Astrocyte (in vitro differentiated cells and primary cell): ENCODE measurements around the gene FAM53B. TPM values are rescaled to one million over a fixed set of nuclear protein-coding genes. Genes with fewer than 3 reads are reported as not detected.

ENCODE experiments used
- DNase-seq: peaks from one replicate; pipeline ENCODE4 v3.0.0-alpha.2; 2010; ENCODE audit warnings: low read depth
- FAIRE-seq: peaks from 2 replicates; lab custom pipeline; 2011; peaks lifted over from hg19 to GRCh38; lab: Jason Lieb, UNC
- H2AFZ ChIP-seq: 2 replicates; pipeline ENCODE4 v1.6.0; 2012; ENCODE audit warnings: low read depth, low read length, inconsistent platforms
- H3K27ac ChIP-seq: 2 replicates; pipeline ENCODE4 v1.5.1; 2011; ENCODE audit warnings: low read depth, low read length, inconsistent platforms
- H3K27me3 ChIP-seq: 2 replicates; pipeline ENCODE4 v1.6.0; 2011; ENCODE audit warnings: low read length, inconsistent platforms; ENCODE audit not compliant: insufficient read depth
- H3K36me3 ChIP-seq: 2 replicates; pipeline ENCODE4 v1.5.1; 2011; ENCODE audit warnings: low read length, inconsistent platforms; ENCODE audit not compliant: insufficient read depth
- H3K4me1 ChIP-seq: 2 replicates; pipeline ENCODE4 v1.5.1; 2011; ENCODE audit warnings: low read length, inconsistent platforms; ENCODE audit not compliant: insufficient read depth
- H3K4me2 ChIP-seq: 2 replicates; pipeline ENCODE4 v1.6.0; 2012; ENCODE audit warnings: low read length, inconsistent platforms
- H3K4me3 ChIP-seq: 2 replicates; pipeline ENCODE4 v1.5.1; 2011; ENCODE audit warnings: low read depth, mild to moderate bottlenecking, low read length, inconsistent platforms; ENCODE audit not compliant: insufficient read depth
- H3K79me2 ChIP-seq: 2 replicates; pipeline ENCODE4 v1.6.0; 2012; ENCODE audit warnings: mild to moderate bottlenecking, low read length, inconsistent platforms; ENCODE audit not compliant: insufficient read depth
- H3K9ac ChIP-seq: 2 replicates; pipeline ENCODE4 v1.6.0; 2012; ENCODE audit warnings: mild to moderate bottlenecking, low read length, inconsistent platforms
- H3K9me3 ChIP-seq: 2 replicates; pipeline ENCODE4 v1.5.1; 2012; ENCODE audit warnings: low read depth, mild to moderate bottlenecking, low read length, inconsistent platforms; ENCODE audit not compliant: insufficient read depth
- H4K20me1 ChIP-seq: 2 replicates; pipeline ENCODE4 v1.6.0; 2012; ENCODE audit warnings: low read length, inconsistent platforms; ENCODE audit not compliant: insufficient read depth
- H3K27ac Mint-ChIP-seq: one replicate; pipeline ENCODE4 v1.8.0; 2021; ENCODE audit warnings: mild to moderate bottlenecking, mixed read lengths; ENCODE audit not compliant: unreplicated experiment
- H3K27me3 Mint-ChIP-seq: one replicate; pipeline ENCODE4 v1.8.0; 2021; ENCODE audit warnings: low read depth, mixed read lengths; ENCODE audit not compliant: unreplicated experiment
- H3K36me3 Mint-ChIP-seq: one replicate; pipeline ENCODE4 v1.8.0; 2021; ENCODE audit warnings: low read depth, mixed read lengths; ENCODE audit not compliant: unreplicated experiment
- H3K4me1 Mint-ChIP-seq: one replicate; pipeline ENCODE4 v1.8.0; 2021; ENCODE audit warnings: low read depth, mixed read lengths; ENCODE audit not compliant: unreplicated experiment
- H3K4me3 Mint-ChIP-seq: one replicate; pipeline ENCODE4 v1.8.0; 2021; ENCODE audit warnings: mild to moderate bottlenecking, moderate library complexity, mixed read lengths; ENCODE audit not compliant: unreplicated experiment
- H3K9me3 Mint-ChIP-seq: one replicate; pipeline ENCODE4 v1.8.0; 2021; ENCODE audit warnings: mild to moderate bottlenecking, mixed read lengths; ENCODE audit not compliant: unreplicated experiment
- CTCF ChIP-seq: IDR thresholded peaks from 2 replicates; pipeline ENCODE4 v1.5.1; 2011; ENCODE audit warnings: low read depth, mild to moderate bottlenecking, inconsistent platforms, low read length, moderate library complexity; ENCODE audit not compliant: insufficient read depth
- EZH2 ChIP-seq: IDR thresholded peaks from 2 replicates; pipeline ENCODE4 v1.6.1; 2012; ENCODE audit warnings: mild to moderate bottlenecking, low read length, inconsistent platforms; ENCODE audit not compliant: insufficient read depth
- total RNA-seq: library from RNA; stranded (reverse); gene quantifications from 2 replicates; pipeline ENCODE4 v1.2.1, GENCODE V29; 2021

Gene FAM53B
- total RNA-seq, 1 donor from 2014 or later, result 12.9 TPM

GRCh38 chr10:124735491-124736286, 8.5 kb downstream of the FAM53B start:
- Histone ChIP-seq H3K4me3 (no peak overlapping the region), H4K20me1 (peaks cover 85% of the 10 kb centered on the region), H3K36me3 (no peaks in the 10 kb centered on the region), H3K27ac (no peak overlapping the region), H2AFZ (no peak overlapping the region), H3K9me3 (no peaks in the 10 kb centered on the region), H3K9ac (no peak overlapping the region), H3K4me2 (no peak overlapping the region), H3K79me2 (peaks cover 48% of the 10 kb centered on the region), H3K4me1 (peaks cover 20% of the 10 kb centered on the region), H3K27me3 (no peaks in the 10 kb centered on the region)
- no peak for FAIRE-seq
- Mint-ChIP-seq H3K9me3 (no peaks in the 10 kb centered on the region), H3K36me3 (peaks cover 12% of the 10 kb centered on the region), H3K27me3 (no peaks in the 10 kb centered on the region), H3K27ac (no peak overlapping the region), H3K4me1 (peaks cover 37% of the 10 kb centered on the region), H3K4me3 (no peak overlapping the region)
- DNase-seq, result no peak
- TF ChIP-seq EZH2, result no peak
- no peak for TF ChIP-seq CTCF

- Histone ChIP-seq H3K27ac (no peak overlapping the region), H3K9me3 (no peaks in the 10 kb centered on the region), H3K4me1 (peaks cover 12% of the 10 kb centered on the region), H3K27me3 (no peaks in the 10 kb centered on the region), H4K20me1 (peaks cover 74% of the 10 kb centered on the region), H2AFZ (no peak overlapping the region), H3K79me2 (peaks cover 41% of the 10 kb centered on the region), H3K4me3 (no peak overlapping the region), H3K36me3 (no peaks in the 10 kb centered on the region), H3K4me2 (no peak overlapping the region), H3K9ac (no peak overlapping the region)
- peaks cover 26% of the 10 kb centered on the region for H3K4me1 Mint-ChIP-seq
- peak overlapping the region; percentile 14 for H3K27ac Mint-ChIP-seq
- H3K27me3 Mint-ChIP-seq, result peaks cover 4% of the 10 kb centered on the region
- H3K9me3 Mint-ChIP-seq, result no peaks in the 10 kb centered on the region
- peaks cover 12% of the 10 kb centered on the region for H3K36me3 Mint-ChIP-seq
- FAIRE-seq, result no peak
- DNase-seq, result no peak
- TF ChIP-seq CTCF, result no peak
- no peak for TF ChIP-seq EZH2
- no peak overlapping the region for H3K4me3 Mint-ChIP-seq
Observed at GRCh38 chr10:124734311-124735166, 9.6 kb downstream of the FAM53B start.
